Measurements from ENCODE around the gene PRDM15.
A peak's percentile ranks its signal among the peaks of the same experiment; 100 is the strongest.

The PRDM15 gene

GRCh38 chr21:41926807-41927171 is 47.6 kb upstream of the PRDM15 start:
- 60% methylated on average over 2 of the region's 3 CpGs for WGBS
- Histone ChIP-seq H3K9ac (ENCODE audit: low read length) (peak overlapping the region; percentile 87), H3K14ac (ENCODE audit: low read length in 2 of 2) (no peak overlapping the region), H4K8ac (ENCODE audit: low read length) (no peak overlapping the region), H3K18ac (ENCODE audit: low read depth in 1 of 2, low read length in 2 of 2) (no peak overlapping the region), H3K4me1 (ENCODE audit: control insufficient read depth, insufficient read depth, low read depth, low read length) (peaks cover 10% of the 10 kb centered on the region), H3K9me3 (ENCODE audit: control insufficient read depth, low read length) (no peaks in the 10 kb centered on the region), H3K4me2 (ENCODE audit: low read length, poor library complexity, severe bottlenecking) (peak overlapping the region; percentile 39), H2AFZ (ENCODE audit: low read depth, low read length) (no peak overlapping the region), H2AK5ac (ENCODE audit: low read length, severe bottlenecking) (no peak overlapping the region), H3K23ac (ENCODE audit: low read length in 2 of 2) (no peak overlapping the region), H3K27me3 (ENCODE audit: control insufficient read depth in 1 of 2, insufficient read depth in 1 of 2, low read length in 2 of 2) (no peaks in the 10 kb centered on the region), H3K79me1 (replicated peaks; ENCODE audit: low read length, poor library complexity, severe bottlenecking) (peaks cover 24% of the 10 kb centered on the region), H2BK120ac (ENCODE audit: low read depth, low read length) (no peak overlapping the region), H2BK15ac (ENCODE audit: low read depth, poor library complexity, severe bottlenecking) (no peak overlapping the region), H3K36me3 (ENCODE audit: control insufficient read depth in 1 of 2, insufficient read depth in 2 of 2, low read depth in 1 of 2, low read length in 2 of 2) (peaks cover 3 to 5% of the 10 kb centered on the region in 2 experiments), H2BK5ac (ENCODE audit: low read depth, low read length, poor library complexity, severe bottlenecking) (no peak overlapping the region), H4K91ac (ENCODE audit: low read length) (no peak overlapping the region), H2BK12ac (ENCODE audit: low read length in 2 of 2) (no peak overlapping the region), H3K27ac (ENCODE audit: low read length, poor library complexity, severe bottlenecking) (peak overlapping the region; percentile 14), H3K4ac (ENCODE audit: low read depth in 1 of 2, low read length in 2 of 2) (no peak overlapping the region), H3K4me3 (ENCODE audit: insufficient read depth in 1 of 2, low read depth in 1 of 2, low read length in 2 of 2) (peak overlapping the region in 1 of 2 experiments; percentile 73)
- no peak for DNase-seq

- H3K9ac ChIP-seq (ENCODE audit: low read length): peak overlapping the region; percentile 87
- H2BK120ac ChIP-seq (ENCODE audit: low read depth, low read length): peak overlapping the region; percentile 36
- peak overlapping the region; percentile 93 for H2AFZ ChIP-seq (ENCODE audit: low read depth, low read length)
- peak; percentile 83 for DNase-seq
- peaks cover 25% of the 10 kb centered on the region for H3K79me1 ChIP-seq (replicated peaks; ENCODE audit: low read length, poor library complexity, severe bottlenecking)
- peaks cover 3 to 5% of the 10 kb centered on the region in 2 experiments for H3K36me3 ChIP-seq (ENCODE audit: control insufficient read depth in 1 of 2, insufficient read depth in 2 of 2, low read depth in 1 of 2, low read length in 2 of 2)
- H3K14ac ChIP-seq (ENCODE audit: low read length in 2 of 2): peak overlapping the region in 1 of 2 experiments; percentile 77
- peak overlapping the region in 1 of 2 experiments; percentile 73 for H3K23ac ChIP-seq (ENCODE audit: low read length in 2 of 2)
- 60% methylated on average over 11 of the region's 11 CpGs for WGBS
- no peaks in the 10 kb centered on the region for H3K9me3 ChIP-seq (ENCODE audit: control insufficient read depth, low read length)
- no peaks in the 10 kb centered on the region for H3K27me3 ChIP-seq (ENCODE audit: control insufficient read depth in 1 of 2, insufficient read depth in 1 of 2, low read length in 2 of 2)
- peak overlapping the region in 1 of 2 experiments; percentile 83 for H2BK12ac ChIP-seq (ENCODE audit: low read length in 2 of 2)
- peak overlapping the region; percentile 42 to 93 for H3K4ac ChIP-seq (ENCODE audit: low read depth in 1 of 2, low read length in 2 of 2)
- no peak overlapping the region for H2BK5ac ChIP-seq (ENCODE audit: low read depth, low read length, poor library complexity, severe bottlenecking)
- H3K27ac ChIP-seq (ENCODE audit: low read length, poor library complexity, severe bottlenecking): peak overlapping the region; percentile 14
- H3K4me3 ChIP-seq (ENCODE audit: insufficient read depth in 1 of 2, low read depth in 1 of 2, low read length in 2 of 2): peak overlapping the region; percentile 31 to 73
- H4K8ac ChIP-seq (ENCODE audit: low read length): peak overlapping the region; percentile 93
- H2AK5ac ChIP-seq (ENCODE audit: low read length, severe bottlenecking): no peak overlapping the region
- peak overlapping the region; percentile 62 for H2BK15ac ChIP-seq (ENCODE audit: low read depth, poor library complexity, severe bottlenecking)
- H4K91ac ChIP-seq (ENCODE audit: low read length): peak overlapping the region; percentile 29
- peak overlapping the region; percentile 23 to 91 for H3K18ac ChIP-seq (ENCODE audit: low read depth in 1 of 2, low read length in 2 of 2)
- H3K4me2 ChIP-seq (ENCODE audit: low read length, poor library complexity, severe bottlenecking): peak overlapping the region; percentile 39
- H3K4me1 ChIP-seq (ENCODE audit: control insufficient read depth, insufficient read depth, low read depth, low read length): peaks cover 10% of the 10 kb centered on the region
These were observed 47.1 kb upstream of the PRDM15 start for GRCh38 chr21:41926117-41926806.

- H3K27me3 ChIP-seq (ENCODE audit: control insufficient read depth in 1 of 2, insufficient read depth in 1 of 2, low read length in 2 of 2): no peaks in the 10 kb centered on the region
- peak overlapping the region in 1 of 2 experiments; percentile 73 for H3K4me3 ChIP-seq (ENCODE audit: insufficient read depth in 1 of 2, low read depth in 1 of 2, low read length in 2 of 2)
- H3K79me1 ChIP-seq (replicated peaks; ENCODE audit: low read length, poor library complexity, severe bottlenecking): peaks cover 25% of the 10 kb centered on the region
- H3K4ac ChIP-seq (ENCODE audit: low read depth in 1 of 2, low read length in 2 of 2): peak overlapping the region in 1 of 2 experiments; percentile 90
- WGBS: 76% methylated on average over 4 of the region's 4 CpGs
- peak; percentile 26 for DNase-seq
- peak overlapping the region; percentile 23 for H2AK5ac ChIP-seq (ENCODE audit: low read length, severe bottlenecking)
- H3K36me3 ChIP-seq (ENCODE audit: control insufficient read depth in 1 of 2, insufficient read depth in 2 of 2, low read depth in 1 of 2, low read length in 2 of 2): peaks cover 3 to 5% of the 10 kb centered on the region in 2 experiments
- H3K18ac ChIP-seq (ENCODE audit: low read depth in 1 of 2, low read length in 2 of 2): no peak overlapping the region
- H2BK120ac ChIP-seq (ENCODE audit: low read depth, low read length): peak overlapping the region; percentile 36
- no peaks in the 10 kb centered on the region for H3K9me3 ChIP-seq (ENCODE audit: control insufficient read depth, low read length)
- H4K8ac ChIP-seq (ENCODE audit: low read length): peak overlapping the region; percentile 84
- H3K9ac ChIP-seq (ENCODE audit: low read length): peak overlapping the region; percentile 87
- no peak overlapping the region for H3K23ac ChIP-seq (ENCODE audit: low read length in 2 of 2)
- H2BK5ac ChIP-seq (ENCODE audit: low read depth, low read length, poor library complexity, severe bottlenecking): no peak overlapping the region
- H4K91ac ChIP-seq (ENCODE audit: low read length): no peak overlapping the region
- peaks cover 8% of the 10 kb centered on the region for H3K4me1 ChIP-seq (ENCODE audit: control insufficient read depth, insufficient read depth, low read depth, low read length)
- no peak overlapping the region for H2BK15ac ChIP-seq (ENCODE audit: low read depth, poor library complexity, severe bottlenecking)
- H2AFZ ChIP-seq (ENCODE audit: low read depth, low read length): no peak overlapping the region
- peak overlapping the region in 1 of 2 experiments; percentile 2 for H2BK12ac ChIP-seq (ENCODE audit: low read length in 2 of 2)
- no peak overlapping the region for H3K14ac ChIP-seq (ENCODE audit: low read length in 2 of 2)
- H3K4me2 ChIP-seq (ENCODE audit: low read length, poor library complexity, severe bottlenecking): no peak overlapping the region
- H3K27ac ChIP-seq (ENCODE audit: low read length, poor library complexity, severe bottlenecking): no peak overlapping the region
These were observed 46.6 kb upstream of the PRDM15 start for GRCh38 chr21:41925767-41926116.

- peak; percentile 15 for DNase-seq
- no peaks in the 10 kb centered on the region for H3K9me3 ChIP-seq (ENCODE audit: control insufficient read depth, low read length)
- no peak overlapping the region for H3K4me2 ChIP-seq (ENCODE audit: low read length, poor library complexity, severe bottlenecking)
- H3K4me3 ChIP-seq (ENCODE audit: insufficient read depth in 1 of 2, low read depth in 1 of 2, low read length in 2 of 2): peak overlapping the region in 1 of 2 experiments; percentile 69
- H3K4ac ChIP-seq (ENCODE audit: low read depth in 1 of 2, low read length in 2 of 2): no peak overlapping the region
- no peak overlapping the region for H3K14ac ChIP-seq (ENCODE audit: low read length in 2 of 2)
- WGBS: 95% methylated on average over 6 of the region's 6 CpGs
- peaks cover 10 to 15% of the 10 kb centered on the region in 2 experiments for H3K36me3 ChIP-seq (ENCODE audit: control insufficient read depth in 1 of 2, insufficient read depth in 2 of 2, low read depth in 1 of 2, low read length in 2 of 2)
- no peak overlapping the region for H2BK120ac ChIP-seq (ENCODE audit: low read depth, low read length)
- no peak overlapping the region for H2AK5ac ChIP-seq (ENCODE audit: low read length, severe bottlenecking)
- H2BK12ac ChIP-seq (ENCODE audit: low read length in 2 of 2): peak overlapping the region in 1 of 2 experiments; percentile 42
- H3K9ac ChIP-seq (ENCODE audit: low read length): peak overlapping the region; percentile 94
- no peak overlapping the region for H4K91ac ChIP-seq (ENCODE audit: low read length)
- H2BK15ac ChIP-seq (ENCODE audit: low read depth, poor library complexity, severe bottlenecking): no peak overlapping the region
- H2AFZ ChIP-seq (ENCODE audit: low read depth, low read length): no peak overlapping the region
- peaks cover 8% of the 10 kb centered on the region for H3K4me1 ChIP-seq (ENCODE audit: control insufficient read depth, insufficient read depth, low read depth, low read length)
- H3K23ac ChIP-seq (ENCODE audit: low read length in 2 of 2): no peak overlapping the region
- H3K79me1 ChIP-seq (replicated peaks; ENCODE audit: low read length, poor library complexity, severe bottlenecking): peaks cover 31% of the 10 kb centered on the region
- H4K8ac ChIP-seq (ENCODE audit: low read length): no peak overlapping the region
- H3K18ac ChIP-seq (ENCODE audit: low read depth in 1 of 2, low read length in 2 of 2): no peak overlapping the region
- H3K27ac ChIP-seq (ENCODE audit: low read length, poor library complexity, severe bottlenecking): no peak overlapping the region
- H3K27me3 ChIP-seq (ENCODE audit: control insufficient read depth in 1 of 2, insufficient read depth in 1 of 2, low read length in 2 of 2): no peaks in the 10 kb centered on the region
- no peak overlapping the region for H2BK5ac ChIP-seq (ENCODE audit: low read depth, low read length, poor library complexity, severe bottlenecking)
These were observed 45.2 kb upstream of the PRDM15 start for GRCh38 chr21:41924368-41924754.

Data from mesenchymal stem cell (in vitro differentiated cells and primary cell).